Activated T-cell treated with anti-CD3 and anti-CD28 coated beads for 24 hours (primary cell): ENCODE data around the gene PPM1N.

ENCODE experiments used
- DNase-seq: peaks from one replicate; pipeline ENCODE4 v3.0.0-alpha.2; 2020; ENCODE audit warnings: low read depth

Gene PPM1N

DNA sequence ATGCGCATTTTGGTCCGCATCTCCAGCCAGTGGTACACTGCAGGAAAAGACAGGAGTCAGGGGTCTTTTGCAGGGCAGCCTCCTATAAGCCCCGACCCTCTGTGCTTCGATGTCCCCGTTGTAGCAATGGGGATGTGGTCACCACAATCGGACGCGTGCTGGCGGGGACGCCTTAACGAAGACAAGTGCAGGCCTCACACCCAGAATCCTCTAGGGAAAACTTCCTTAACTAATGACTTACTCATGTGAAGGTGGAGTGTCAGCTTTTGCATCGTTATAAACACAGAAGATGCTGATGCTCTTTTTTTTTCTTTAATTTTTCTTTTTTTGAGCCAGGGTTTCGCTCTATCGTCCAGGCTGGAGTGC is 31.2 kb downstream of the PPM1N start:
- no peak for DNase-seq

DNA sequence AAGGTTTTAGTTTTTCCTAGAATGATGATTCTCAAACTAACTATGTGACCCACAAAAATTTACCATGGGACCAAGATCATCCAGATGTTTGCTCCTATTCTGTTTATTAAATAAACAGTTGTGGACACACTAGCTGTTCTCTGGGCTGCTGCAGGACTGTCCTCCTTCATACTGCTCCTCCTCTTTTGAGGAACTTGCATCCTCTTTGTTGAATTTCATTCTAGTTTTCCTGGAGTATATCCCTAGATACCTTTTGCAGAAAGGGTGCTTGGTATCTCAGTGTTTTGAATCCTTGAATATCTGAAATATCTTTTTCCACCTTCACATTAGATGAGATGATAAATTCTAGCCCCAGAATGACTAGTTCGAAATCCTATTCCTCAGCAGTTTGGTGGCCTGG is 33.1 kb downstream of the PPM1N start:
- no peak for DNase-seq

DNA sequence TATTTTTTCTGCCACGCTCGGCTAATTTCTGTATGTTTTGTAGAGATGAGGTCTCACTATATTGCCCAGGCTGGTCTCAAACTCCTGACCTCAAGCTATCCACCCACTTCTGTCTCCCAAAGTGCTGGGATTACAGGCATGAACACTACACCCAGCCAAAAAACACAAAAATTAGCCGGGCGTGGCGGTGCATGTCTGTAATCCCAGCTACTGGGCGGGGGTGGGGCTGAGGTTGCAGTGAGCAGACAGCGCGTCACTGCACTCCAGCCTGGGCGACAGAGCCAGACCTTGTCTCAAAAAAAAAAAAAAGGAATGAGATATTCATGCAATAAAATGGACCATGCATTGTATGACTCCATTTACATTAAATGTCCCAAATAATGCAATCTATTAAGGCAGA is 41.2 kb downstream of the PPM1N start:
- DNase-seq: no peak

DNA sequence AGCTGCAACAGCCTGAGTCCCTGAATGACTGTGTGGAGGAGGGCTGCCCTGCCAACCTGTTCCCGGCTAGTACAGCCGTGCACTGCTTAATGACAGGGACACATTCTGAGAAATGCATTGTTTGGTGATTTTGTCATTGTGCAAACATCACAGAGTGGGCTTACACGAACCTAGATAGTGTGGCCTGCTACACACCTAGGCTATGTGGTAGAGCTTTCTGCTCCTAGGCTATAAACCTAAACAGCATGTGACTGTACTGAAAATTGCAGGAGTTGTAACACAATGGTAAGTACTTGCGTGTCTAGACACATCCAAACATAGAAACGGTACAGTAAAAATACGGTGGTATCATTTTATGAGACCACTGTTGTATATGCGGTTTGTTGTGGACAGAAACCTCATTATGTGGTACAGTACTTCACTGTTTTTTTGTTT is 44.0 kb downstream of the PPM1N start:
- DNase-seq: no peak

DNA sequence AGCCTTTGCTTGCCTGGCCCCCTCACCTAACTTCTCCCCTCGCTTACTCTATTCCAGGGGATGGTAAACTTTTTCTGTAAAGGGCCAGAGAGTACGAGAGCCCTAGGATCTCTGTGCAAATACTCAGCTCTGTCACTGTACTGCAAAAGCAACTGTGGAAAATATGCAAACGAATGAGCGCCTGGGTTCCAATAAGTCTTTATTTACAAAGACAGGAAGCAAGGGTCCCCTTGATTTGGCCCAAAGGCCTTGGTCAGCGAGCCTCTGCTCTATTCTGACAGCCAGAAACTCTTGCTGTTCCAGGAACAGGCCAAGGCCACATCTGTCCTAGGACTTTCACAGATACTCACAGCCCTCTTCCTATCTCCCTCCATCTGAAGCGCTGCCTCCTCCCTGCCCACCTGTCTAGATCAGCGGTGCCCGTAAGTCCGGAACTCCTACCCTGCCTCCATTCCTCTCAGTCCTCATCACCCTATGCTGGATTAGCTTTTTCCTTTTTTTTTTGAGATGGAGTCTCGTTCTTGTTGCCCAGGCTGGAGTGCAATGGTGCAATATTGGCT is 49.0 kb downstream of the PPM1N start:
- DNase-seq: no peak

DNA sequence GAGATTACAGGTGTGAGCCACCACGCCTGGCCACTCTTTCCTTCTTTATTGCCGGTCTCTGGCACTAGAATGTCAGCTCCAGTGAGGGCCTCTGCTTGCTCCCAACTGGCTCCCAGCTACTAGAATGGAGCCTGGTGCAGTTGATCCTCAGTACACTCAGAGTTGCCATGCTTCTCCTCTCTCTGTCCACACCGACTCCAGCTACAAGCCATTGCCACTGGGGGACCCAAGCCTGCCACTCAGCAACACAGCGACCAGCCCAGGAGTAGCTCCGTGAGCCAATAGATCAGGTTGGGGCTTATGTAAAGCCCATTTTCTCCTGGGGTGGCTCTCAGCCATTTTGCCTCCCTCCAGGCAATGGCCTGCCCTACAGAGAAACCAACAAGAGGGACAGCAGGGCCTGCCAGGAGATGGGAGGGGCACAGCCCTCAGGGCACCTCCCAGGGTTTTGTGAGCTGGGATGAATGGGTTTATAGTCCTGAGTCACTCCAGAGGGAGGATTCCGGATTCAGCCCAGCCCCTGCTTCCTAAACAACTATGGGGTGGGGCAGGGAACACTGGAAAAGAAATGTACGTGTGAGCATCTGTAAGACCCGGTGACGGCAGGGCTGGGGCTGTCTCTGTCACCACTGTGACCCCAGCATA is 49.8 kb downstream of the PPM1N start:
- no peak for DNase-seq
